ENCODE data around the gene IGSF22. TPM values are rescaled to one million over a fixed set of nuclear protein-coding genes. Genes with fewer than 3 reads are reported as not detected.

Gene IGSF22
- total and polyA plus RNA-seq, 8 donors: 0.18 to 8.3 (median 0.56) TPM; not detected in 4

DNA sequence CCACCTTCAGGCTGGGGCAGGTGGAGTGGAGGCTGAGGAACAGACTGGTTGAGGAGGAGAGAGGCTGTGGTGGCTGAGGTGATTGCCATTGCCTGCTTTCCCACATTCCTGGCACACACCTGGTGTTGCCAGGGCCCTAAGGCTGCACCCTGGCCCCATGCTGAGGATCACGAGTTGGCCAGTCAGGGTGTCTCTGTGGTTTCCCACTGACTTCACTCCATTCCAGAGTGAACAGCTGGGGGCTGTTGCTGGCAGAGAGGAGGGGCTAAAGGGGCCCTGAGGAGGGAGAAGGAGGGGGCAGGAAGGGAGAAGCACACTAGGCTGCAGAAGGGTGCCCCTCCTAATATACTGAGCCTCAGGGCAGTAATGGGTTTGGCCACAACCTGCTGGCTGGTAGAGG is 25.6 kb downstream of the IGSF22 start:
- Histone ChIP-seq H3K27me3 (no peaks in the 10 kb centered on the region), H3K4me1 (peaks cover 3 to 32% (median 28%) of the 10 kb centered on the region in 4 donors), H3K9me3 (no peaks in the 10 kb centered on the region), H3K4me3 (no peak overlapping the region), H3K27ac (no peak overlapping the region), H3K36me3 (peaks cover 0 to 19% (median 16%) of the 10 kb centered on the region in 4 donors)
- peak in 1 of 2 donors; percentile 36 for DNase-seq
- TF ChIP-seq POLR2A (IDR thresholded peaks at IDR 0.05): no peak
- TF ChIP-seq, protein P1, sequence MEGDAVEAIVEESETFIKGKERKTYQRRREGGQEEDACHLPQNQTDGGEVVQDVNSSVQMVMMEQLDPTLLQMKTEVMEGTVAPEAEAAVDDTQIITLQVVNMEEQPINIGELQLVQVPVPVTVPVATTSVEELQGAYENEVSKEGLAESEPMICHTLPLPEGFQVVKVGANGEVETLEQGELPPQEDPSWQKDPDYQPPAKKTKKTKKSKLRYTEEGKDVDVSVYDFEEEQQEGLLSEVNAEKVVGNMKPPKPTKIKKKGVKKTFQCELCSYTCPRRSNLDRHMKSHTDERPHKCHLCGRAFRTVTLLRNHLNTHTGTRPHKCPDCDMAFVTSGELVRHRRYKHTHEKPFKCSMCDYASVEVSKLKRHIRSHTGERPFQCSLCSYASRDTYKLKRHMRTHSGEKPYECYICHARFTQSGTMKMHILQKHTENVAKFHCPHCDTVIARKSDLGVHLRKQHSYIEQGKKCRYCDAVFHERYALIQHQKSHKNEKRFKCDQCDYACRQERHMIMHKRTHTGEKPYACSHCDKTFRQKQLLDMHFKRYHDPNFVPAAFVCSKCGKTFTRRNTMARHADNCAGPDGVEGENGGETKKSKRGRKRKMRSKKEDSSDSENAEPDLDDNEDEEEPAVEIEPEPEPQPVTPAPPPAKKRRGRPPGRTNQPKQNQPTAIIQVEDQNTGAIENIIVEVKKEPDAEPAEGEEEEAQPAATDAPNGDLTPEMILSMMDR (IDR thresholded peaks at IDR 0.05): no peak
- TF ChIP-seq POLR2AphosphoS5 (IDR thresholded peaks at IDR 0.05): no peak
- TF ChIP-seq EP300 (IDR thresholded peaks at IDR 0.05): no peak
- 0 to 83% (median 39%) methylated on average over 1 of the region's 1 CpG for WGBS, 5 donors
- intact Hi-C loops (cut with DNase I; ENCODE audit: low total_unique reads): no loop called here

DNA sequence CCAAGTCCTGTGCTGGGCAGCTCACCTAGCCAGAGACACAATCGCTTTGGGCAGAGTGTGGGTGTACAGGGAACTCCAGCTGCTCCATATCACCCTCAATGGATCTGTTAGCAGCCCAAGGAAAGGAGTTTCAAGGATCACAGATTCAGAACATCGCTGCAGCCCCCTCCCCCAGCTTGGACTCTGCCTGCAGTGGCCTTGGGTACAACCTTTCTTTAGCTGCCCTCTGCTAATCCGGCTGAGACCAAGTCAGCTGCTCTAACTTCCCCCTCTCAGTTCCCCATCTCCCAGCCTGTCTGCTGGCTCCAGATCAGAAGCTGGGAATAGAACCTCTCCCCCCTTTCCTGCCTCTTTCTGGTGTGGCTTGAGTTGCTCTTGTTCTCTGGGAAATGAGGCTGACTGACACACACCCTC is 26.1 kb downstream of the IGSF22 start:
- Histone ChIP-seq H3K27me3 (no peaks in the 10 kb centered on the region), H3K4me3 (peak overlapping the region; percentile 76 to 88 (median 84)), H3K9me3 (no peaks in the 10 kb centered on the region), H3K27ac (peak overlapping the region in 3 of 5 donors; percentile 83 to 93 (median 86)), H3K4me1 (peaks cover 0 to 27% (median 23%) of the 10 kb centered on the region in 4 donors), H3K36me3 (peaks cover 0 to 19% (median 16%) of the 10 kb centered on the region in 4 donors)
- intact Hi-C loops (cut with DNase I; ENCODE audit: low total_unique reads): no loop called here
- TF ChIP-seq POLR2A (IDR thresholded peaks at IDR 0.05): no peak
- TF ChIP-seq, protein P1 (IDR thresholded peaks at IDR 0.05): no peak
- TF ChIP-seq EP300 (IDR thresholded peaks at IDR 0.05): no peak
- no peak for TF ChIP-seq POLR2AphosphoS5 (IDR thresholded peaks at IDR 0.05)
- peak in 1 of 2 donors; percentile 64 for DNase-seq
- WGBS, 5 donors: 53 to 74% (median 66%) methylated on average over 3 of the region's 3 CpGs

DNA sequence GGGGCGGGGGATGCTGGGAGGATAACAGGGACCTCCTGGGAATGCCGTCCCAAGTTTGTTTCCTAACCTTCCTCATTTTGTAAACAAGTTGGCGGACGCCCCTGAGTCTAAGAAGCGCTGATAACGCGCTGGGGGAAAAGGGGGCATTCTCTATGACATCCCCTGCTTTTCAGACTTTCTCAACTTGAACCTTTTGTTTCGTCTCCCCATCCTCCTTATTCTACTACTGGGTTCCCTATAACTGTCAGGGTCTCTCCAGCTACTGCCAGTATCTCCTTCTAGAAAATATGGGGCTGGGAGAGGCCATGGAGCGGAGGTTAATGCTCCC is 26.8 kb downstream of the IGSF22 start:
- 11 to 20% (median 15%) methylated on average over 7 to 9 of the region's 9 CpGs for WGBS, 5 donors
- peaks cover 0 to 23% (median 19%) of the 10 kb centered on the region in 4 donors for H3K4me1 ChIP-seq
- TF ChIP-seq POLR2A (IDR thresholded peaks at IDR 0.05) (no peak), EP300 (IDR thresholded peaks at IDR 0.05) (no peak), POLR2AphosphoS5 (IDR thresholded peaks at IDR 0.05) (no peak)
- TF ChIP-seq, protein P1 (IDR thresholded peaks at IDR 0.05): no peak
- H3K27ac ChIP-seq: peak overlapping the region; percentile 71 to 93 (median 83)
- H3K4me3 ChIP-seq: peak overlapping the region; percentile 76 to 88 (median 84)
- H3K36me3 ChIP-seq: peaks cover 0 to 19% (median 16%) of the 10 kb centered on the region in 4 donors
- intact Hi-C loops (cut with DNase I; ENCODE audit: low total_unique reads): no loop called here
- no peaks in the 10 kb centered on the region for H3K27me3 ChIP-seq
- no peaks in the 10 kb centered on the region for H3K9me3 ChIP-seq
- no peak for DNase-seq

DNA sequence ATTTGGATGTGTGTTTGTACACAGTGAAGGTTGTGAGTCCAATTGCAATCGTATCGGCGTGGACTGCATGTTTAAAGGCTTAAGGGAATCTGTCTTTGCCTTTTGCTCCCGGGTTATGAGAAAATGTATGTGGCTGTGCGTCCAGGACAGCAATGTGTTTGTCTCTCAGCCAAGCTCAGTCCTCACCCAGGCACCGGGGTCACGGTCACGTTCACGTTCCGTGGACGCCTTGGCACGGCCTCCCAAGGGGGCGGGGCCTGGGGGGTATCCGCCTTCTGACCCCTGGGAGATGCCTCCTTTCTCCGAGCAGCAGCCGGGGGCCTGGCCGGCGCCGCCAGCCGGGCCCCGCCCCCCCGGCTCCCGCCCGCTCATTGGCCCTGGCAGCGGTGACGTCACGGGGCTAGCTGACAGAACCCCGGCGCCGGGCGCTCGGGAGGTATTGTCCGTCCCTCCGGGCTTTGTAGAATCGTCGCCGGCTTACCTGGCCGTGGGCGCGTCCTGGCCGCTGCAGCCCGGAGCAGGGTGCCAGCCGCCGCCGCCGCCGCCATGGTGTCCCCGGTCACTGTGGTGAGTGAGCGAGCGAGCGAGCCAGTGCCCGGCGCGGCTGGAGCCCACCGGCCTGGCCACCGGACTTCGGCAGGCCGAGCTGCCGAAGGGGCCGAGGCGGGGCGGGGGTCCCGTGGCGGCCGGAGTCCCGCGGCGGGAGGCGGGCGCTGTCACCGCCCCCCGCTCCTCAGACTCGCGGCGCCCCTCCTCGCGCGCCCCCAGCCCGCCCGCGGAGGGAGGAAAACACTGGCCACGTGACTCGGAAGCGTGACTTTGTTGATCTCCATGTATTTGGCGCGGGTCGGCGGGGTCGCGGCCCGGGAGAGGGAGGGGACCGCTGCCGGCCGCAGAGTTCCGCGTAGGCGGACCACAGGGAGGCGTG is 27.4 kb downstream of the IGSF22 start, which contains the start of gene TMEM86A:
Gene TMEM86A (plus strand): TSS at position 439 of the 928 bp plus-strand sequence. CDS start 108 bp downstream, at position 547.
- Histone ChIP-seq H3K4me1 (peaks cover 0 to 23% (median 19%) of the 10 kb centered on the region in 4 donors), H3K9me3 (no peaks in the 10 kb centered on the region), H3K4me3 (peak within 1 kb of the TSS; percentile 76 to 88 (median 84)), H3K27ac (peak within 1 kb of the TSS; percentile 71 to 93 (median 83)), H3K36me3 (peaks cover 0 to 19% (median 16%) of the 10 kb centered on the region in 4 donors), H3K27me3 (no peaks in the 10 kb centered on the region)
- peak; percentile 47 to 83 (median 64) for TF ChIP-seq POLR2AphosphoS5 (IDR thresholded peaks at IDR 0.05)
- TF ChIP-seq POLR2A (IDR thresholded peaks at IDR 0.05): no peak
- TF ChIP-seq EP300 (IDR thresholded peaks at IDR 0.05): no peak
- TF ChIP-seq, protein P1 (IDR thresholded peaks at IDR 0.05): no peak
- 0 to 1% (median 1%) methylated on average over 14 to 97 of the region's 98 CpGs for WGBS, 5 donors
- intact Hi-C loops (cut with DNase I; ENCODE audit: low total_unique reads): no loop called here
- DNase-seq: peak; percentile 97

All from stomach (tissue), 9 donors.